ENCODE measurements around the gene METTL3.
A peak's percentile ranks its signal among the peaks of the same experiment; 100 is the strongest.

METTL3 gene

GRCh38 chr14:21476925-21477681 is 34.0 kb downstream of the METTL3 start, which contains the start of the genes RAB2B and TOX4:
Gene RAB2B (minus strand): TSS chr14:21476959. CDS start chr14:21476872, 87 bp downstream.
Gene TOX4 (plus strand): TSS chr14:21477195. CDS start chr14:21477279, 84 bp downstream.
- DNase-seq (ENCODE audit: low read depth, low spot score) = peak; percentile 98

DNA sequence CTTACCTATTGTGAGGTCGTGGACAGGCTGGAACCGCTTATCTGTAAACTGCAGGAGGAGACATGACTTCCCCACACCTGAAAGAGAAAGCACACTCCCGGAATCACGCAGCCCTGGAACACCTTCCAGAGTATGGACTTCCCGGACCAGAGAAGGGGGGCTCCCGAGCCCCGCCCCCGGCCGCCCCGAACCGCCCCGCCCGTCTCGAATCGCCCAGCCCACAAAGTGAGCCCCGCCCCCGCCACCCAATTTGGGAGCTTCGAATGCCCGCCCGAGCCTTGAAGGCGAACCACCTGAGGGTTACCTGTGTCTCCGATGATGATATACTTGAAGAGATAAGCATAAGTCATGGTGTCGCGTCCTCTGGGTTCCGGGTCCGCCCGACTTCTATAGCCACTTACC is 34.6 kb downstream of the METTL3 start:
- DNase-seq (ENCODE audit: low read depth, low spot score) = no peak

GRCh38 chr14:21475767-21476522 is 35.2 kb downstream of the METTL3 start:
- no peak for DNase-seq (ENCODE audit: low read depth, low spot score)

DNA sequence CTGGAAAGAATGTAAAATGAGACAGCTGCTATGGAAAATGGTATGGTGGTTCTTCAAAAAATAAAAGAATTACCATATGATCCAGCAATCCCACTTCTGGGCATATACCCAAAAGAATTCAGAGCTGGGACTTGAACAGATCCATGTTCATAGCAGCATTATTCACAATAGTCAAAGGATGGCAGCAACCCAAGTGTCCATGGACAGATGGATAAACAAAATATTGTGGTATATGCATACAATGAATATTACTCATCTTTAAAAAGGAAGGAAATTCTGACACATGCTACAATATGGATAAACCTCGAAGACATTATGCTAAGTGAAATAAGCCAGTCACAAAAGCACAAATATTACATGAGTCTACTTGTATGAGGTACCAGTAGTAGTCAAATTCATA is 43.5 kb downstream of the METTL3 start:
- no peak for DNase-seq (ENCODE audit: low read depth, low spot score)

- peak; percentile 99 for DNase-seq (ENCODE audit: low read depth, low spot score)
These were observed 55.0 kb downstream of the METTL3 start, which contains the start of gene CHD8 for GRCh38 chr14:21455912-21456667. Gene CHD8 (minus strand): TSS chr14:21456123. CDS start chr14:21431643, 24,480 bp downstream.

DNA sequence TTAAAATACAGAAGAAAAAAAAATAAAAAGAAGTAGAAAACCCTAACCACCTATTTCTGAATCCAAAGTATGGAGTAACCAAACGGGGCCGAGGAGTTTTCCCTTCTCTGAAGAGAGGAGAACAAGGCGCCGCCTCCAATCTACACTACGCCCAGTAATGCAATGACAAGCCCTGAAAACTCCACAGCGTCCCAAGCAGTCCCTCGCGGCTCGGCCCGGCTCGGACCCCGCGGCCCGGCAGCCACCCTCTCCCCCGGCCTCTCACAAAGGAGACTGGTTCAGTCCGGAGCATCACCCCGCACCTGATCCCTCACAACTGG is 55.6 kb downstream of the METTL3 start:
- no peak for DNase-seq (ENCODE audit: low read depth, low spot score)

- DNase-seq (ENCODE audit: low read depth, low spot score) = no peak
These were observed 56.1 kb downstream of the METTL3 start for GRCh38 chr14:21454843-21455544.

DNA sequence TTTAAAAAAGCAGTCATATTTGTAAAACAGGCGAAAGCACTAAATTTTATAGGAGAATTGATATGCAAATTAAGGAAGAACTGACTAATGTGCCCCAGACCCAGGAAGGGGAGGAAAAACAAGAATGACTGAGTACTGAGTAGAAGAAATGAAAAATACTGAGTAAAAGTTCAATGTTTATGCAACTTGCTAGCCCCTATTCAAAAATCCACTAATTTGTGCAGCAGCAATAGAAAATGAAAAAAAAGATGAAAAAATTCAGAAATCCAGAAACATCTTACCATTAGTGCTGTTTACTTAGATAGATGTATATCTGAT is 61.3 kb downstream of the METTL3 start:
- DNase-seq (ENCODE audit: low read depth, low spot score) = no peak
